ENCODE results near the gene BPI. TPM values are rescaled to one million over a fixed set of nuclear protein-coding genes. Genes with fewer than 3 reads are reported as not detected.

The BPI gene
- total and polyA plus RNA-seq, 2 donors (not counting 1 experiment from before 2014, with no cell fraction given), result 0.10 to 0.44 TPM

GRCh38 chr20:38272961-38273360, 31.0 kb upstream of the BPI start:
- peaks cover 0 to 6% (median 0%) of the 10 kb centered on the region in 3 donors for H3K9me3 ChIP-seq (ENCODE audit: control extremely low read depth in 1 of 3, control insufficient read depth in 2 of 3, insufficient read depth in 1 of 3, low read length in 2 of 3)
- no peak overlapping the region for H3K9ac ChIP-seq (ENCODE audit: low read length)
- H3K27me3 ChIP-seq (replicated peaks in 1 of 4; ENCODE audit: control extremely low read depth in 1 of 4, control insufficient read depth in 3 of 4, insufficient read depth in 4 of 4, low read length in 3 of 4), result peaks cover 0 to 3% (median 0%) of the 10 kb centered on the region in 4 experiments
- no CpG with 5 or more reads among the region's 2 CpGs for WGBS (ENCODE audit: insufficient coverage)
- Mint-ChIP-seq H3K27me3 (peaks cover 22% of the 10 kb centered on the region), H3K9me3 (ENCODE audit: insufficient read depth) (no peaks in the 10 kb centered on the region), H3K4me1 (no peaks in the 10 kb centered on the region), H3K27ac (no peak overlapping the region), H3K4me3 (no peak overlapping the region)
- no peaks in the 10 kb centered on the region for H3K36me3 ChIP-seq (replicated peaks in 1 of 2; ENCODE audit: control extremely low read depth in 1 of 2, control insufficient read depth in 1 of 2, extremely low read depth in 1 of 2, insufficient read depth in 2 of 2, low read length in 1 of 2)
- H2AFZ ChIP-seq (ENCODE audit: insufficient read depth, low read depth, low read length, poor library complexity, severe bottlenecking), result no peak overlapping the region
- no peak overlapping the region for H3K4me3 ChIP-seq (ENCODE audit: control extremely low read depth in 1 of 5, extremely low read depth in 1 of 5, insufficient read depth in 1 of 5, low read depth in 2 of 5, low read length in 4 of 5)
- ATAC-seq (ENCODE audit: low read depth) (no peak), DNase-seq (no peak)
- intact Hi-C loops (cut with micrococcal nuclease), result no loop called here
- H4K20me1 ChIP-seq (ENCODE audit: control insufficient read depth, insufficient read depth, low read length, poor library complexity, severe bottlenecking), result no peaks in the 10 kb centered on the region
- TF ChIP-seq EZH2 (IDR thresholded peaks at IDR 0.05; ENCODE audit: borderline replicate concordance, insufficient read depth, low read depth, low read length, poor library complexity, severe bottlenecking), result no peak
- TF ChIP-seq, protein P1, sequence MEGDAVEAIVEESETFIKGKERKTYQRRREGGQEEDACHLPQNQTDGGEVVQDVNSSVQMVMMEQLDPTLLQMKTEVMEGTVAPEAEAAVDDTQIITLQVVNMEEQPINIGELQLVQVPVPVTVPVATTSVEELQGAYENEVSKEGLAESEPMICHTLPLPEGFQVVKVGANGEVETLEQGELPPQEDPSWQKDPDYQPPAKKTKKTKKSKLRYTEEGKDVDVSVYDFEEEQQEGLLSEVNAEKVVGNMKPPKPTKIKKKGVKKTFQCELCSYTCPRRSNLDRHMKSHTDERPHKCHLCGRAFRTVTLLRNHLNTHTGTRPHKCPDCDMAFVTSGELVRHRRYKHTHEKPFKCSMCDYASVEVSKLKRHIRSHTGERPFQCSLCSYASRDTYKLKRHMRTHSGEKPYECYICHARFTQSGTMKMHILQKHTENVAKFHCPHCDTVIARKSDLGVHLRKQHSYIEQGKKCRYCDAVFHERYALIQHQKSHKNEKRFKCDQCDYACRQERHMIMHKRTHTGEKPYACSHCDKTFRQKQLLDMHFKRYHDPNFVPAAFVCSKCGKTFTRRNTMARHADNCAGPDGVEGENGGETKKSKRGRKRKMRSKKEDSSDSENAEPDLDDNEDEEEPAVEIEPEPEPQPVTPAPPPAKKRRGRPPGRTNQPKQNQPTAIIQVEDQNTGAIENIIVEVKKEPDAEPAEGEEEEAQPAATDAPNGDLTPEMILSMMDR (IDR thresholded peaks at IDR 0.05), result no peak
- no peak overlapping the region for H3K27ac ChIP-seq (ENCODE audit: low read length in 2 of 2)
- H3K4me1 ChIP-seq (ENCODE audit: control insufficient read depth in 2 of 2, insufficient read depth in 2 of 2, low read length in 2 of 2), result no peaks in the 10 kb centered on the region
- H3K4me2 ChIP-seq (replicated peaks; ENCODE audit: low read depth, low read length, poor library complexity, severe bottlenecking), result no peak overlapping the region
- ChIA-PET POLR2A (no interaction called here), CTCF (no interaction called here)
- no peaks in the 10 kb centered on the region for H3K79me2 ChIP-seq (ENCODE audit: control insufficient read depth, insufficient read depth, low read length)

GRCh38 chr20:38275815-38276550, 28.0 kb upstream of the BPI start:
- no peaks in the 10 kb centered on the region for H3K79me2 ChIP-seq (ENCODE audit: control insufficient read depth, insufficient read depth, low read length)
- no peaks in the 10 kb centered on the region for H3K36me3 ChIP-seq (replicated peaks in 1 of 2; ENCODE audit: control extremely low read depth in 1 of 2, control insufficient read depth in 1 of 2, extremely low read depth in 1 of 2, insufficient read depth in 2 of 2, low read length in 1 of 2)
- ChIA-PET CTCF (no interaction called here), POLR2A (no interaction called here)
- TF ChIP-seq, protein P1 (IDR thresholded peaks at IDR 0.05), result no peak
- TF ChIP-seq EZH2 (IDR thresholded peaks at IDR 0.05; ENCODE audit: borderline replicate concordance, insufficient read depth, low read depth, low read length, poor library complexity, severe bottlenecking), result no peak
- intact Hi-C loops (cut with micrococcal nuclease), result no loop called here
- no peak overlapping the region for H3K27ac ChIP-seq (ENCODE audit: low read length in 2 of 2)
- H3K27ac Mint-ChIP-seq, result no peak overlapping the region
- no peaks in the 10 kb centered on the region for H3K9me3 Mint-ChIP-seq (ENCODE audit: insufficient read depth)
- no peak overlapping the region for H3K4me3 Mint-ChIP-seq
- ATAC-seq (ENCODE audit: low read depth) (no peak), DNase-seq (no peak)
- no peaks in the 10 kb centered on the region for H3K4me1 Mint-ChIP-seq
- no peak overlapping the region for H3K4me2 ChIP-seq (replicated peaks; ENCODE audit: low read depth, low read length, poor library complexity, severe bottlenecking)
- H3K4me3 ChIP-seq (ENCODE audit: control extremely low read depth in 1 of 5, extremely low read depth in 1 of 5, insufficient read depth in 1 of 5, low read depth in 2 of 5, low read length in 4 of 5), result no peak overlapping the region
- H3K9ac ChIP-seq (ENCODE audit: low read length), result no peak overlapping the region
- H3K4me1 ChIP-seq (ENCODE audit: control insufficient read depth in 2 of 2, insufficient read depth in 2 of 2, low read length in 2 of 2), result no peaks in the 10 kb centered on the region
- WGBS (ENCODE audit: insufficient coverage), result 80% methylated on average over 1 of the region's 12 CpGs
- no peaks in the 10 kb centered on the region for H3K27me3 ChIP-seq (replicated peaks in 1 of 4; ENCODE audit: control extremely low read depth in 1 of 4, control insufficient read depth in 3 of 4, insufficient read depth in 4 of 4, low read length in 3 of 4)
- H2AFZ ChIP-seq (ENCODE audit: insufficient read depth, low read depth, low read length, poor library complexity, severe bottlenecking), result no peak overlapping the region
- no peaks in the 10 kb centered on the region for H4K20me1 ChIP-seq (ENCODE audit: control insufficient read depth, insufficient read depth, low read length, poor library complexity, severe bottlenecking)
- H3K9me3 ChIP-seq (ENCODE audit: control extremely low read depth in 1 of 3, control insufficient read depth in 2 of 3, insufficient read depth in 1 of 3, low read length in 2 of 3), result peaks cover 0 to 3% (median 0%) of the 10 kb centered on the region in 3 donors
- H3K27me3 Mint-ChIP-seq, result peaks cover 20% of the 10 kb centered on the region

Measured in B cell (primary cell).